IMR-90 (cell line): ENCODE measurements around the gene WLS. TPM values are rescaled to one million over a fixed set of nuclear protein-coding genes. Genes with fewer than 3 reads are reported as not detected.

Experiments used
- ATAC-seq: fragments of 200-7000 bp; cut with Tn5 transposase; 2 replicates; pipeline ENCODE4 v1.9.1; 2020; ENCODE audit warnings: low read depth, mild to moderate bottlenecking, moderate library complexity
- BruUV-seq: library from RNA; stranded (reverse); fragments of 400-500 nt; replicated peaks from 2 replicates; lab custom pipeline; 2021; lab: Mats Ljungman, UMichigan
- CTCF ChIA-PET: fragments of 300-600 bp; formaldehyde crosslinking; extraction: SDS; loops from one replicate; lab custom pipeline; 2021; ENCODE audit warnings: antibody characterized with exemption; lab: Yijun Ruan, JAX
- POLR2A ChIA-PET: fragments of 300-600 bp; sonication (Branson Sonifier 250); formaldehyde crosslinking; loops from one replicate; lab custom pipeline; 2022; ENCODE audit warnings: antibody characterized with exemption; ENCODE audit not compliant: unreplicated experiment; lab: Charles Lee
- DNase-seq: peaks from one replicate; pipeline ENCODE4 v3.0.0; 2013
- H2AFZ ChIP-seq: replicated peaks from 2 replicates; pipeline ENCODE3; 2013; ENCODE audit warnings: low read length, mild to moderate bottlenecking; ENCODE audit not compliant: poor library complexity
- H2AK5ac ChIP-seq: 2 replicates; pipeline ENCODE4 v1.6.1; 2013; ENCODE audit warnings: low read depth, low read length, inconsistent platforms
- H2AK9ac ChIP-seq: replicated peaks from 2 replicates; pipeline ENCODE3; 2013; ENCODE audit warnings: mild to moderate bottlenecking, low read depth, low read length, moderate library complexity; ENCODE audit not compliant: poor library complexity
- H2BK120ac ChIP-seq: 2 replicates; pipeline ENCODE4 v1.6.1; 2013; ENCODE audit warnings: low read depth, low read length, inconsistent platforms
- H2BK15ac ChIP-seq: 3 replicates; pipeline ENCODE4 v1.6.1; 2013; ENCODE audit warnings: low read depth, low read length, inconsistent platforms
- H2BK20ac ChIP-seq: 2 replicates; pipeline ENCODE4 v1.6.1; 2013; ENCODE audit warnings: low read depth, mild to moderate bottlenecking, inconsistent platforms, low read length, moderate library complexity
- H2BK5ac ChIP-seq: 2 replicates; pipeline ENCODE4 v1.6.1; 2013; ENCODE audit warnings: mild to moderate bottlenecking, low read depth, low read length, inconsistent platforms; ENCODE audit not compliant: poor library complexity, severe bottlenecking
- H3K14ac ChIP-seq: replicated peaks from 2 replicates; pipeline ENCODE4 v1.6.1; 2013; ENCODE audit warnings: low read depth, low read length, inconsistent platforms
- H3K18ac ChIP-seq: 2 replicates; pipeline ENCODE4 v1.6.1; 2013; ENCODE audit warnings: low read depth, low read length, control low read depth
- H3K23ac ChIP-seq: 2 replicates; pipeline ENCODE4 v1.6.1; 2013; ENCODE audit warnings: low read depth, low read length, inconsistent platforms
- H3K27ac ChIP-seq: 2 replicates; pipeline ENCODE4 v1.5.1; 2013; ENCODE audit warnings: mild to moderate bottlenecking, control low read depth, low read length; ENCODE audit not compliant: insufficient read depth
- H3K27me3 ChIP-seq: 2 replicates; pipeline ENCODE4 v1.6.1; 2013; ENCODE audit warnings: low read length; ENCODE audit not compliant: control insufficient read depth, insufficient read depth
- H3K36me3 ChIP-seq: 2 replicates; pipeline ENCODE4 v1.6.1; 2013; ENCODE audit warnings: low read length, mixed read lengths; ENCODE audit not compliant: control insufficient read depth, insufficient read depth
- H3K4ac ChIP-seq: 2 replicates; pipeline ENCODE4 v1.6.1; 2013; ENCODE audit warnings: low read depth, low read length, inconsistent platforms
- H3K4me1 ChIP-seq: 2 replicates; pipeline ENCODE4 v1.6.1; 2013; ENCODE audit warnings: low read length, mixed read lengths; ENCODE audit not compliant: control insufficient read depth, insufficient read depth
- H3K4me2 ChIP-seq: 2 replicates; pipeline ENCODE4 v1.6.1; 2013; ENCODE audit warnings: low read depth, mild to moderate bottlenecking, control low read depth, low read length, moderate library complexity
- H3K4me3 ChIP-seq: 2 replicates; pipeline ENCODE4 v1.5.1; 2013; ENCODE audit warnings: low read depth, mild to moderate bottlenecking, control low read depth, low read length, moderate library complexity; ENCODE audit not compliant: insufficient read depth
- H3K56ac ChIP-seq: 2 replicates; pipeline ENCODE4 v1.6.1; 2013; ENCODE audit warnings: low read length, inconsistent platforms; ENCODE audit not compliant: insufficient read depth; ENCODE audit errors: extremely low read depth
- H3K79me1 ChIP-seq, 2 experiments: 2 replicates each; pipeline ENCODE4 v1.6.1; 2013; ENCODE audit warnings: low read length in 2 of 2, inconsistent platforms in 1 of 2, low read depth in 1 of 2
- H3K9ac ChIP-seq: 2 replicates; pipeline ENCODE4 v1.6.1; 2013; ENCODE audit warnings: low read depth, low read length, control low read depth
- H3K9me1 ChIP-seq: 2 replicates; pipeline ENCODE4 v1.6.1; 2013; ENCODE audit warnings: low read length, inconsistent platforms; ENCODE audit not compliant: insufficient read depth
- H3K9me3 ChIP-seq: 2 replicates; pipeline ENCODE4 v1.6.1; 2013; ENCODE audit warnings: low read length; ENCODE audit not compliant: control insufficient read depth, insufficient read depth
- H4K20me1 ChIP-seq: 2 replicates; pipeline ENCODE4 v1.6.1; 2013; ENCODE audit warnings: low read length, inconsistent platforms; ENCODE audit not compliant: insufficient read depth
- H4K5ac ChIP-seq: 2 replicates; pipeline ENCODE4 v1.6.1; 2013; ENCODE audit warnings: mild to moderate bottlenecking, low read depth, low read length, control low read depth
- H4K8ac ChIP-seq, 2 experiments: 2 replicates each; pipeline ENCODE4 v1.6.1; 2013; ENCODE audit warnings: low read depth in 2 of 2, low read length in 2 of 2, control low read depth in 1 of 2, inconsistent platforms in 1 of 2
- H4K91ac ChIP-seq: 2 replicates; pipeline ENCODE4 v1.6.1; 2013; ENCODE audit warnings: low read depth, low read length, inconsistent platforms; ENCODE audit not compliant: insufficient read depth
- BHLHE40 ChIP-seq: fragments of 150-350 bp; IDR thresholded peaks from 2 replicates; pipeline ENCODE4 v1.6.1; 2016; ENCODE audit warnings: mild to moderate bottlenecking, low read depth, low read length
- CEBPB ChIP-seq: IDR thresholded peaks from 2 replicates; pipeline ENCODE4 v1.6.1; 2012; ENCODE audit warnings: low read depth, low read length, improper control_type of control experiment
- CHD1 ChIP-seq: IDR thresholded peaks from 2 replicates; pipeline ENCODE4 v1.6.1; 2012; ENCODE audit warnings: low read depth, low read length, improper control_type of control experiment
- ELK1 ChIP-seq: fragments of 150-350 bp; IDR thresholded peaks from 2 replicates; pipeline ENCODE4 v1.6.1; 2016; ENCODE audit warnings: low read depth, mild to moderate bottlenecking, low read length, moderate library complexity, borderline replicate concordance
- FOS ChIP-seq: fragments of 150-350 bp; IDR thresholded peaks from 2 replicates; pipeline ENCODE4 v1.6.1; 2016; ENCODE audit warnings: low read depth, low read length
- MAFK ChIP-seq: IDR thresholded peaks from 2 replicates; pipeline ENCODE4 v1.6.1; 2012; ENCODE audit warnings: low read depth, low read length, improper control_type of control experiment
- MXI1 ChIP-seq: IDR thresholded peaks from 2 replicates; pipeline ENCODE4 v1.6.1; 2012; ENCODE audit warnings: low read depth, mild to moderate bottlenecking, low read length, moderate library complexity, borderline replicate concordance
- NFE2L2 ChIP-seq: fragments of 150-350 bp; IDR thresholded peaks from 2 replicates; pipeline ENCODE4 v1.6.1; 2016; ENCODE audit warnings: low read depth, mild to moderate bottlenecking, low read length
- POLR2A ChIP-seq: IDR thresholded peaks from 2 replicates; pipeline ENCODE4 v1.6.1; 2012; ENCODE audit warnings: mild to moderate bottlenecking, low read depth, low read length
- RAD21 ChIP-seq: IDR thresholded peaks from 2 replicates; pipeline ENCODE4 v1.6.1; 2012; ENCODE audit warnings: low read length, improper control_type of control experiment
- RCOR1 ChIP-seq: IDR thresholded peaks from 2 replicates; pipeline ENCODE4 v1.6.1; 2012; ENCODE audit warnings: mild to moderate bottlenecking, low read length, improper control_type of control experiment; ENCODE audit not compliant: insufficient replicate concordance
- SMC3 ChIP-seq: fragments of 150-350 bp; IDR thresholded peaks from 2 replicates; pipeline ENCODE4 v1.6.1; 2016; ENCODE audit warnings: low read depth, mild to moderate bottlenecking, antibody characterized with exemption, low read length, moderate library complexity
- WGBS, 2 experiments: methylation state at CpG; one replicate each; pipeline versions ENCODE4 v1.1.5 to v1.1.7; 2013; ENCODE audit warnings: missing lambda C conversion rate in 2 of 2; ENCODE audit not compliant: insufficient read length in 1 of 2; ENCODE audit errors: extremely low coverage in 2 of 2; 5-methylcytosine and 5-hydroxymethylcytosine counted together
- dilution Hi-C: fragments of 300-500 bp; cut with HindIII; formaldehyde crosslinking; loops from one replicate; pipeline ENCODE4 v1.14.3; 2018; ENCODE audit warnings: low sequenced_read_pairs; ENCODE audit not compliant: unreplicated experiment
- in situ Hi-C: fragments of 300-500 bp; cut with MboI; formaldehyde crosslinking; loops from 3 replicates; pipeline ENCODE4 v1.14.3; 2019; ENCODE audit warnings: low sequenced_read_pairs, inconsistent platforms, mixed read lengths
- intact Hi-C: fragments of 100-400 bp; cut with micrococcal nuclease; formaldehyde crosslinking; loops from 2 replicates; pipeline ENCODE4 v1.10.0; 2022
- polyA plus RNA-seq, 3 experiments: library from polyadenylated mRNA; depleted of rRNA; stranded (reverse); fragments of >200 nt; gene quantifications; 2 replicates each; pipeline ENCODE4 v1.2.3, GENCODE V29; 2012; ENCODE audit warnings: low replicate concordance in 1 of 3
- total RNA-seq: library from RNA; depleted of rRNA; stranded (reverse); fragments of >200 nt; gene quantifications from 2 replicates; pipeline ENCODE4 v1.2.3, GENCODE V29; 2012
- TF ChIP-seq, protein P1 (sequence below): conservative IDR thresholded peaks from 2 replicates; pipeline ENCODE4 v1.5.1; 2012; ENCODE audit warnings: mild to moderate bottlenecking, low read depth, low read length, improper control_type of control experiment

WLS gene
- total and polyA plus RNA-seq, 2 of the 4 experiments (the other 2 are of a cell fraction) = 152 to 157 TPM

DNA sequence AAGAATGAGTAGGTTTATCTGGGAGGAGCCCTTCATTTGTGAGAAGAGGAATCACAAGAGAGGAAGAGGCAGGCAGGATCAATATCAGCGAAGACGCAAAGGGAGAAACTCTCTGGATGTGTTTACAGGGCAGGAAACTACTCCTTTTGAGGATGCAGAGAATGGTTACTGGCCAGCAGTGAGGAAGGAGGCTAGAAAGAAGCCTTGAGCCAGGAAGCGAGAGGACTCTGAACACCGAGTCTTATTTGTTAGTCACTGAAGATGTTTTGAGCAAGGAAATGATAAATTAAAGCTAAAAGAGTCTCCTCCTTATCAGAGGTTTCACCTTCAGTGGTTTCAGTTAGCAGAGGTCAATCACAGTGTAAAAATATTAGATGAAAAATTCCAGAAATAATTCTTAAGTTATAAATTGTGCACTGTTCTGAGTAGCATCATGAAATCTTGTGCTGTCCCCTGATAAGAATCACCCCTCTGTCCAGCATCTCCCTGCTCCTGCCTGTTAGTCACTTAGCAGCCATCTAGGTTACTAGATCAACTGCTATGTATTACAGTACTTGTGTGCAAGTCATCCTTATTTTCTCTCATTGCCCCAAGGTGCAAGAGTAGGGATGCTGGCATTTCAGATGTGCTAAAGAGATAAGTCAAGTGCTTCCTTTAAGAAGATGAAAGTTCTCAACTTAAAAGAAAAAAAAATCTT is 43.5 kb downstream of the WLS start:
- in situ Hi-C loops (no loop called here), dilution Hi-C loops (no loop called here), intact Hi-C loops (no loop called here)
- Histone ChIP-seq H3K14ac (peak overlapping the region; percentile 69), H2BK5ac (peak overlapping the region; percentile 97), H2BK15ac (peak overlapping the region; percentile 39; the same call in 2 of the 3 replicates), H4K5ac (peak overlapping the region; percentile 86), H3K4ac (peak overlapping the region; percentile 82), H3K56ac (peak overlapping the region; percentile 59), H4K91ac (peak overlapping the region; percentile 70), H2BK120ac (peak overlapping the region; percentile 80), H2AK9ac (peak overlapping the region; percentile 42), H3K36me3 (peaks cover 24% of the 10 kb centered on the region), H3K79me1 (peaks cover 23 to 49% of the 10 kb centered on the region in 2 experiments), H4K8ac (peak overlapping the region; percentile 16 to 88), H3K4me2 (peak overlapping the region; percentile 83), H3K9me3 (peaks cover 3% of the 10 kb centered on the region; the same call in 1 of the 2 replicates), H3K4me1 (peaks cover 12% of the 10 kb centered on the region), H3K27ac (peak overlapping the region; percentile 76), H2AK5ac (peak overlapping the region; percentile 56), H3K4me3 (peak overlapping the region; percentile 13; the same call in 1 of the 2 replicates), H2BK20ac (peak overlapping the region; percentile 75), H3K9me1 (peaks cover 10% of the 10 kb centered on the region; the same call in 1 of the 2 replicates), H3K27me3 (no peaks in the 10 kb centered on the region), H4K20me1 (peaks cover 4% of the 10 kb centered on the region; the same call in 1 of the 2 replicates), H3K9ac (peak overlapping the region; percentile 50), H2AFZ (peak overlapping the region; percentile 34), H3K23ac (peak overlapping the region; percentile 85), H3K18ac (peak overlapping the region; percentile 65)
- ChIA-PET POLR2A (no interaction called here), CTCF (no interaction called here)
- ATAC-seq = peak; percentile 72
- BruUV-seq = no TSS peak
- no peak for TF ChIP-seq BHLHE40
- no peak for TF ChIP-seq CHD1
- TF ChIP-seq RCOR1 = no peak
- TF ChIP-seq, protein P1, sequence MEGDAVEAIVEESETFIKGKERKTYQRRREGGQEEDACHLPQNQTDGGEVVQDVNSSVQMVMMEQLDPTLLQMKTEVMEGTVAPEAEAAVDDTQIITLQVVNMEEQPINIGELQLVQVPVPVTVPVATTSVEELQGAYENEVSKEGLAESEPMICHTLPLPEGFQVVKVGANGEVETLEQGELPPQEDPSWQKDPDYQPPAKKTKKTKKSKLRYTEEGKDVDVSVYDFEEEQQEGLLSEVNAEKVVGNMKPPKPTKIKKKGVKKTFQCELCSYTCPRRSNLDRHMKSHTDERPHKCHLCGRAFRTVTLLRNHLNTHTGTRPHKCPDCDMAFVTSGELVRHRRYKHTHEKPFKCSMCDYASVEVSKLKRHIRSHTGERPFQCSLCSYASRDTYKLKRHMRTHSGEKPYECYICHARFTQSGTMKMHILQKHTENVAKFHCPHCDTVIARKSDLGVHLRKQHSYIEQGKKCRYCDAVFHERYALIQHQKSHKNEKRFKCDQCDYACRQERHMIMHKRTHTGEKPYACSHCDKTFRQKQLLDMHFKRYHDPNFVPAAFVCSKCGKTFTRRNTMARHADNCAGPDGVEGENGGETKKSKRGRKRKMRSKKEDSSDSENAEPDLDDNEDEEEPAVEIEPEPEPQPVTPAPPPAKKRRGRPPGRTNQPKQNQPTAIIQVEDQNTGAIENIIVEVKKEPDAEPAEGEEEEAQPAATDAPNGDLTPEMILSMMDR = no peak
- no peak for TF ChIP-seq POLR2A
- no peak for TF ChIP-seq SMC3
- TF ChIP-seq MAFK = no peak
- TF ChIP-seq FOS = no peak
- no peak for TF ChIP-seq CEBPB
- no peak for TF ChIP-seq MXI1
- TF ChIP-seq NFE2L2 = no peak; the same call in 1 of the 2 replicates
- TF ChIP-seq RAD21 = no peak
- no peak for TF ChIP-seq ELK1
- whole genome bisulfite sequencing, 2 experiments = no CpG with 5 or more reads among the region's 4 CpGs
- DNase-seq = peak; percentile 74
